ENCODE results near the gene NXNL1.
A peak's percentile ranks its signal among the peaks of the same experiment; 100 is the strongest.

Gene NXNL1

DNA sequence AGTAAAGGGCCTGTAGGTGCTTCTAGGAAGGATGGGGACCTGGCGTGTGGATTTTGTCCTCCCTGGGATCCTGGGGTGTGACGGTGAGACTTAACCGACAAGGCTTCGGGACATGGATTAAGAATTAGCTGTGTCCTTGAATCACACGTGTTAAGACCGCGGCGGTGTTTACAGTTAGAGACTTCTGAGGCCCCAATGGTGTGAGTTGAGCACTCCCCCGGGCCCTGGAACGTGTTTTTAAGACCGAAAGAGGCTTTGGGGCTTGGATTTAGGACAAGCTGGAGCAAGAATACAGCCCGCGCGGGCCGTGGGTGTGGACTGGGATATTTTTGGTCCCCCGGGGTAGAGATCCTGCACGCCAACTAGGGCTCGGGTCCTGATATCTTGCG is 8.4 kb upstream of the NXNL1 start:
- TF ChIP-seq, protein P1, sequence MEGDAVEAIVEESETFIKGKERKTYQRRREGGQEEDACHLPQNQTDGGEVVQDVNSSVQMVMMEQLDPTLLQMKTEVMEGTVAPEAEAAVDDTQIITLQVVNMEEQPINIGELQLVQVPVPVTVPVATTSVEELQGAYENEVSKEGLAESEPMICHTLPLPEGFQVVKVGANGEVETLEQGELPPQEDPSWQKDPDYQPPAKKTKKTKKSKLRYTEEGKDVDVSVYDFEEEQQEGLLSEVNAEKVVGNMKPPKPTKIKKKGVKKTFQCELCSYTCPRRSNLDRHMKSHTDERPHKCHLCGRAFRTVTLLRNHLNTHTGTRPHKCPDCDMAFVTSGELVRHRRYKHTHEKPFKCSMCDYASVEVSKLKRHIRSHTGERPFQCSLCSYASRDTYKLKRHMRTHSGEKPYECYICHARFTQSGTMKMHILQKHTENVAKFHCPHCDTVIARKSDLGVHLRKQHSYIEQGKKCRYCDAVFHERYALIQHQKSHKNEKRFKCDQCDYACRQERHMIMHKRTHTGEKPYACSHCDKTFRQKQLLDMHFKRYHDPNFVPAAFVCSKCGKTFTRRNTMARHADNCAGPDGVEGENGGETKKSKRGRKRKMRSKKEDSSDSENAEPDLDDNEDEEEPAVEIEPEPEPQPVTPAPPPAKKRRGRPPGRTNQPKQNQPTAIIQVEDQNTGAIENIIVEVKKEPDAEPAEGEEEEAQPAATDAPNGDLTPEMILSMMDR (IDR thresholded peaks at IDR 0.05; ENCODE audit: borderline replicate concordance, control extremely low read depth, extremely low read depth, insufficient read depth, missing control alignments) = no peak
- in situ Hi-C loops (cut with MboI; ENCODE audit: low sequenced_read_pairs, unreplicated experiment) = no loop called here
- DNase-seq (ENCODE audit: low spot score) = no peak

DNA sequence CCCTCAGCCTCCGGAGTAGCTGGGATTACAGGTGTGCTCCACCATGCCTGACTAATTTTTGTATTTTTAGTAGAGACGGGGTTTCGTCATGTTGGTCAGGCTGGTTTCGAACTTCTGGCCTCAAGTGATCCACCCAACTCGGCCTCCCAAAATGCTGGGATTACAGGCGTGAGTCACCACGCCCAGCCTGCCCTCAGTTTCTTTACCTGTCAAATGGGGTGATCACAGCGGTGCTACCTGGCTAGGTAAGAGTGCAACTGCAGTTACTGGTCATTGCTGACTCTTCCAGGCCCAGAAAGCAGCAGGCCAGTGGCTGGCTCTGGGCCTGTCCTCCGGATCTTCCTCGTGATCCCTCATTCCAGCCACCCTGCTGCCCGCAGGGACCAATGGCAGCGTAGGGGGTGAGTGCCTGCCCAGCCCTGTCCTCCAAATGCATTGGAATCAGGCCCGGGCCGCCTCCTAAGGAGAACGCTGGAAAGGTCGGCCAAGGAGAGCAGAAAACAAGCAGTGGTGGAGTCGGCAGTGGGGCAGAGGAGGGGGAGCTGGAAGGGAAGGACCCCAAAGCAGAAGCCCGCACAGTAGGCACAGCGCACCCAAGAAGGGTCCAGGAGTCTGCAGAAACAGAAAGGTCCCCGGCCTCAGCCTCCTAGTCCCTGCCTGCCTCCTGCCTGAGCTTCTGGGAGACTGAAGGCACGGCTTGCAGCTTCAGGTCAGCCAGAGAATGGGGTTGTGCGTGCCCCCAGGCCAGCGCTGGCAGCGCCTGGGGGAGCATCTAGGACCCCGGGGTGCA is 7.8 kb upstream of the NXNL1 start:
- in situ Hi-C loops (cut with MboI; ENCODE audit: low sequenced_read_pairs, unreplicated experiment) = no loop called here
- DNase-seq (ENCODE audit: low spot score) = no peak
- TF ChIP-seq, protein P1 (IDR thresholded peaks at IDR 0.05; ENCODE audit: borderline replicate concordance, control extremely low read depth, extremely low read depth, insufficient read depth, missing control alignments) = no peak

DNA sequence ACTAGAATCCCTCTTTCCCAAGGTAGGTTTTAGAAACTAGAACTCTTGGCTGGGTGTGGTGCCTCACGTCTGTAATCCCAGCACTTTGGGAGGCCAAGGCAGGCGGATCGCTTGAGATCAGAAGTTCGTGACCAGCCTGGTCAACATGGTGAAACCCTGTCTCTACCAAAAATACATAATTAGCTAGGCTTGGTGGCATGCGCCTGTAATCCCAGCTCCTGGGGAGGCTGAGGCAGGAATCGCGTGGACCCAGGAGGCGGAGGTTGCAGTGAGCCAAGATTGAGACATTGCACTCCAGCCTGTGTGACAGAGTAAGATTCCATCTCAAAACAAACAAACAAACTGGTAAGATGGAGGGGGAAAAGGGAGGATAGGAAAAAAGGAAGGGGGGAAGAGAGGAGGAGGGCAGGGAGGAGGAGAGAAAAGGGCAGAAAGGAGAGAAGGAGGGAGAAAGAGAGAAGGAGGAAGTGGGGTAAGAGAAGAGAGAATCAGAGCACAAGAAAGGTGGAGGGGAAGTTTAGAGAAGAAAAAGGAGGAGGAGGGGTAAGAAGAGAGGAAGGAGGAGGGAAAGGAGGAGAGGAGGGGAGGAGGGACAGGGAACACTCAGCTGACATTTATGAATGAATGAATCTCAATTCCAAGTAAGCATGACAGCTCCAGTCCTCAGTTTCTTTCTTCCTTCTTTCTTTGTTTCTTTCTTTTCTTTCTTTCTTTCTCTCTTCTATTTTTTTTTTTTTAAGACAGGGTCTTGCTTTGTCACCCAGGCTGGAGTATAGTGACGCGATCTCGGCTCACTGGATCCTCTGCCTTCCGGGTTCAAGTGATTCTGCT is 7.0 kb upstream of the NXNL1 start:
- TF ChIP-seq, protein P1 (IDR thresholded peaks at IDR 0.05; ENCODE audit: borderline replicate concordance, control extremely low read depth, extremely low read depth, insufficient read depth, missing control alignments) = no peak
- DNase-seq (ENCODE audit: low spot score) = no peak
- in situ Hi-C loops (cut with MboI; ENCODE audit: low sequenced_read_pairs, unreplicated experiment) = no loop called here

DNA sequence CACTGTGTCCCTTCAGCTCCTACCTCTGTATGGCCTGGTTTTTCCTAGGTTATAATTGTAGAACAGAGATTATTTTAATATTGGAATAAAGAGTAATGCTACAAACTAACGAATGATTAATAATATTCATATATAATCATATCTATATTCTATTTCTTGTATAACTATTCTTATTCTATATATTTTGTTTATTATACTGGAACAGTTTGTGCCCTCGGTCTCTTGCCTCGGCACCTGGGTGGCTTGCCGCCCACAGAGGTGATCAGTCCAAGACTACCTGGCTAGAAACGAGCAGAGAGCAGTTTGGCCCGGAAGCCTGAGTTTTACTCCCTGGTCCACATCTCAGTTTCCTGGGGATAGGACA is 5.7 kb upstream of the NXNL1 start:
- DNase-seq (ENCODE audit: low spot score) = no peak
- in situ Hi-C loops (cut with MboI; ENCODE audit: low sequenced_read_pairs, unreplicated experiment) = no loop called here
- TF ChIP-seq, protein P1 (IDR thresholded peaks at IDR 0.05; ENCODE audit: borderline replicate concordance, control extremely low read depth, extremely low read depth, insufficient read depth, missing control alignments) = peak; percentile 10

DNA sequence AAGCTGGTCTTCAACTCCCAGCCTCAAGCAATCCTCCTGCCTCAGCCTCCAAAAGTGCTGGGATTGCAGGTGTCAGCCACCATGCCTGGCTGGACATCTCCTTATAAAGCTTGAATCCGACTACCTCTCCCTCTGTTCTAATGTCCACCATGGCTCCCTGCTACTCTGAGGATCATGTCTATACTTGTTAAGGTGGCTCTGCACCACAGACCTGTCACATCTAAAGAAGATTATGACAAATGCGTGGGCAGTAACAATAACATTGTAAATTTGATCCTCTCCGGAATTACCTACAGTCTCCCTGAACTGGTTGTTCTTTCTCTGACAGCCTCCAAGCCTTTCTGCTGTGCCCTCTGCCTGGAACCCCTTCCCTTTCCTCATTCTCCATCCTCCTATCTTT is 1.8 kb downstream of the NXNL1 start:
- TF ChIP-seq, protein P1 (IDR thresholded peaks at IDR 0.05; ENCODE audit: borderline replicate concordance, control extremely low read depth, extremely low read depth, insufficient read depth, missing control alignments) = no peak
- in situ Hi-C loops (cut with MboI; ENCODE audit: low sequenced_read_pairs, unreplicated experiment) = no loop called here

DNA sequence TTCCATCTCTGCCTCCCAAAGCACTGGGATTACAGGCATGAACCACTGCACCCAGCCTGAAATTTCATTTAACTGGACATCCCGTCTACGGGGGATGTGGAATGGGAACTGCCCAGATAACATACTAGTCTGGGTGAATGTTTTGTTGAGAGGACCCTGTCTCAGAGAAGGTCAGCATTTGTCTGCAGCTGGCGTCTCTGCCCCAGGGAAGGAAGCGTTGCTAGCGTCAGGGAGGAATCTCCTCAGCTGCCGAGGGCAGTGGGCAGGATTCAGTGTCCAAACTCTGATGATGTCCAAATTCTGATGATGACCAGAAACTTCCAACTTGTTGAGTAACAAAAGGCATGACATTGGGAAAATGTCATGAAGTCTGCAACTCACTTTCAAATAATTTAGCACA is 3.1 kb downstream of the NXNL1 start:
- in situ Hi-C loops (cut with MboI; ENCODE audit: low sequenced_read_pairs, unreplicated experiment) = no loop called here
- TF ChIP-seq, protein P1 (IDR thresholded peaks at IDR 0.05; ENCODE audit: borderline replicate concordance, control extremely low read depth, extremely low read depth, insufficient read depth, missing control alignments) = no peak
- DNase-seq (ENCODE audit: low spot score) = no peak

More for the DNA sequence above, 1.8 kb downstream of the NXNL1 start:
- no peak for DNase-seq (ENCODE audit: low spot score)

Measured in GM13976 (cell line).